WTC11 (cell line): ENCODE data around the gene STK32B. TPM values are rescaled to one million over a fixed set of nuclear protein-coding genes. Genes with fewer than 3 reads are reported as not detected.

Experiments used
- ATAC-seq: fragments of 200-7000 bp; cut with Tn5 transposase; 2 replicates; pipeline ENCODE4 v1.10.0; 2021; ENCODE audit warnings: mild to moderate bottlenecking, moderate library complexity
- CTCF ChIA-PET: fragments of 300-600 bp; sonication (Branson Sonifier 250); formaldehyde crosslinking; loops from one replicate; lab custom pipeline; 2021; ENCODE audit warnings: antibody characterized with exemption; lab: Charles Lee
- POLR2A ChIA-PET: fragments of 350-600 bp; sonication (Branson Sonifier 250); formaldehyde crosslinking; loops from one replicate; lab custom pipeline; 2021; ENCODE audit warnings: antibody characterized with exemption; lab: Charles Lee
- DNase-seq: peaks from one replicate; pipeline ENCODE4 v3.0.0; 2021; ENCODE audit warnings: low spot score
- H3K27ac Mint-ChIP-seq: 2 replicates; pipeline ENCODE4 v1.8.0; 2021; ENCODE audit warnings: mixed read lengths
- H3K27me3 Mint-ChIP-seq: 2 replicates; pipeline ENCODE4 v1.8.0; 2021; ENCODE audit warnings: low read depth, mild to moderate bottlenecking, moderate library complexity, mixed read lengths
- H3K36me3 Mint-ChIP-seq: 2 replicates; pipeline ENCODE4 v1.8.0; 2021; ENCODE audit warnings: mixed read lengths
- H3K4me1 Mint-ChIP-seq: 2 replicates; pipeline ENCODE4 v1.8.0; 2022; ENCODE audit warnings: mixed read lengths
- H3K4me3 Mint-ChIP-seq: 2 replicates; pipeline ENCODE4 v1.8.0; 2021; ENCODE audit warnings: mild to moderate bottlenecking, moderate library complexity, mixed read lengths
- H3K9me3 Mint-ChIP-seq: 2 replicates; pipeline ENCODE4 v1.8.0; 2021; ENCODE audit warnings: mixed read lengths
- CREB1 ChIP-seq: sonication (generic); formaldehyde crosslinking; IDR thresholded peaks from 2 replicates; pipeline ENCODE4 v1.8.0; 2023; ENCODE audit warnings: mild to moderate bottlenecking, missing genetic modification reagents
- ELF4 ChIP-seq: sonication (generic); formaldehyde crosslinking; IDR thresholded peaks from 2 replicates; pipeline ENCODE4 v1.8.1; 2022; ENCODE audit warnings: low read depth, mild to moderate bottlenecking, moderate library complexity, missing genetic modification reagents
- FOXP1 ChIP-seq: sonication (generic); formaldehyde crosslinking; IDR thresholded peaks from 2 replicates; pipeline ENCODE4 v1.8.0; 2022; ENCODE audit warnings: missing genetic modification reagents, mild to moderate bottlenecking, moderate library complexity, borderline replicate concordance
- GRHL2 ChIP-seq: fragments of 250-450 bp; sonication (Bioruptor Pico); IDR thresholded peaks from 2 replicates; pipeline ENCODE4 v1.8.0; 2022; ENCODE audit warnings: mild to moderate bottlenecking, moderate library complexity; ENCODE audit not compliant: insufficient replicate concordance, severe bottlenecking
- HMGA2 ChIP-seq: fragments of 250-450 bp; sonication (Bioruptor Pico); IDR thresholded peaks from 2 replicates; pipeline ENCODE4 v1.4.0; 2021; ENCODE audit warnings: mild to moderate bottlenecking, moderate library complexity
- SOX15 ChIP-seq: fragments of 250-450 bp; sonication (Bioruptor Pico); IDR thresholded peaks from 2 replicates; pipeline ENCODE4 v1.9.0; 2021; ENCODE audit warnings: mild to moderate bottlenecking
- SP1 ChIP-seq: sonication (generic); formaldehyde crosslinking; conservative IDR thresholded peaks from 2 replicates; pipeline ENCODE4 v1.8.1; 2022; ENCODE audit warnings: missing genetic modification reagents
- TCF7 ChIP-seq: sonication (generic); formaldehyde crosslinking; IDR thresholded peaks from 2 replicates; pipeline ENCODE4 v1.8.0; 2022; ENCODE audit warnings: mild to moderate bottlenecking, low read depth, missing genetic modification reagents, moderate library complexity
- TEAD4 ChIP-seq: sonication (generic); formaldehyde crosslinking; IDR thresholded peaks from 2 replicates; pipeline ENCODE4 v1.8.0; 2022; ENCODE audit warnings: mild to moderate bottlenecking, missing genetic modification reagents
- ZBTB21 ChIP-seq: sonication (generic); formaldehyde crosslinking; IDR thresholded peaks from 2 replicates; pipeline ENCODE4 v1.8.1; 2023; ENCODE audit warnings: mild to moderate bottlenecking, missing genetic modification reagents, borderline replicate concordance
- ZNF138 ChIP-seq: sonication (generic); formaldehyde crosslinking; conservative IDR thresholded peaks from 2 replicates; pipeline ENCODE4 v1.8.1; 2022; ENCODE audit warnings: mild to moderate bottlenecking, moderate library complexity, missing genetic modification reagents
- ZNF263 ChIP-seq: sonication (generic); formaldehyde crosslinking; IDR thresholded peaks from 2 replicates; pipeline ENCODE4 v1.8.1; 2022; ENCODE audit warnings: low read depth, mild to moderate bottlenecking, moderate library complexity, missing genetic modification reagents
- total RNA-seq: library from RNA; stranded (reverse); gene quantifications from 3 replicates; pipeline ENCODE4 v1.2.3, GENCODE V29; 2021
- TF ChIP-seq, protein P1 (sequence below): sonication (generic); formaldehyde crosslinking; IDR thresholded peaks from 2 replicates; pipeline ENCODE4 v1.8.0; 2022; ENCODE audit warnings: mild to moderate bottlenecking, missing genetic modification reagents
- TF ChIP-seq, protein P2 (sequence below): sonication (generic); formaldehyde crosslinking; IDR thresholded peaks from 2 replicates; pipeline ENCODE4 v1.8.0; 2022; ENCODE audit warnings: mild to moderate bottlenecking, missing genetic modification reagents
- TF ChIP-seq, protein P3 (sequence below): sonication (generic); formaldehyde crosslinking; IDR thresholded peaks from 2 replicates; pipeline ENCODE4 v1.8.1; 2022; ENCODE audit warnings: low read depth, missing genetic modification reagents, borderline replicate concordance
- TF ChIP-seq, protein P4 (sequence below): sonication (generic); formaldehyde crosslinking; IDR thresholded peaks from 2 replicates; pipeline ENCODE4 v1.8.1; 2023; ENCODE audit warnings: mild to moderate bottlenecking, missing genetic modification reagents
- TF ChIP-seq, protein P5 (sequence below): sonication (generic); formaldehyde crosslinking; IDR thresholded peaks from 2 replicates; pipeline ENCODE4 v1.8.1; 2023; ENCODE audit warnings: mild to moderate bottlenecking, missing genetic modification reagents, moderate library complexity
- TF ChIP-seq, protein P6 (sequence below): fragments of 250-450 bp; sonication (Bioruptor Pico); IDR thresholded peaks from 2 replicates; pipeline ENCODE4 v1.8.0; 2021; ENCODE audit warnings: mild to moderate bottlenecking
- TF ChIP-seq, protein P7 (sequence below): fragments of 250-450 bp; sonication (Bioruptor Pico); IDR thresholded peaks from 2 replicates; pipeline ENCODE4 v1.9.0; 2021; ENCODE audit warnings: mild to moderate bottlenecking

Gene STK32B
- total RNA-seq, 1 experiment from 2014 or later: 1.9 TPM

DNA sequence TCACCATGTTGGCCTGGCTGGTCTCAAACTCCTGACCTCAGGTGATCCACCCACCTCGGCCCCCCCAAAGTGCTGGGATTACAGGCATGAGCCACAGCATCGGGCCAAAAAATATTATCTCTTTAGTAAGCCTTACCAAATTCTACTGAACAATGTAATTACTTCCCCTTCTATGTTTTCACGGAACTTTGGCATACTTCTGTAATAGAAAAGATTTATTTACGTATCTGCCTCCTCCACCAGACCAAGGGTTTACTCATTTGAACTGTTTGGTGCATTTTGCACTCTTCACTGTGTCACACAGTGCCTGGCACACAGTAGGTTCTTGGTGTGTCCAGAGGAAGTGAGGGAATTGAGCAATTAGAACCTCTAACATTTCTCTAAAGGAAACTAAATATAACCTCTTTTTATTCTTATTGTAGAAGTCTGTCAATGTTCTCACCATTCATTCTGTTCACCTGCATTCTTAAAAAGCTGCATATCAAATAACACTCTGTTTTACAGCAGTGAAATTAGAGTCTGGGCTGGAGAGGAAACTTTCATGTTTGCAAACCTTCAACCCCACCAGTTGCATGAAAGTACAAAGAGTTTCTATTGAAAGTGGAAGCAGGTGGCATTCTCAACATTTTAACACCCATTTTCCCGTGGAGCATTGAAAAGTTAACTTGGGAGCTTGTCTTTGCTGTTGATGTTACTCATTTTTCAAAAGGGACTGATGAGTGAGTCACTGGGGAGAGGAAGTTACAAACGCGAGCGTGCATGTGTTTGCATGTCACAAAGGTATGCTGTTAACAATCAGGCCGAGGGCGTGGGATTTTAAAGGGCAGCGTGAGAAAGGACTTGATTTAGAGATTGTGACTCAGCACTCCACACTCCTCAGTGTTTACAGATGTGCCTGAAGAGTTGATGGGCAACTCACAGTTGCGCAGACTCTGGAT, 314.1 kb downstream of the STK32B start (continued):
- TF ChIP-seq, protein P1, sequence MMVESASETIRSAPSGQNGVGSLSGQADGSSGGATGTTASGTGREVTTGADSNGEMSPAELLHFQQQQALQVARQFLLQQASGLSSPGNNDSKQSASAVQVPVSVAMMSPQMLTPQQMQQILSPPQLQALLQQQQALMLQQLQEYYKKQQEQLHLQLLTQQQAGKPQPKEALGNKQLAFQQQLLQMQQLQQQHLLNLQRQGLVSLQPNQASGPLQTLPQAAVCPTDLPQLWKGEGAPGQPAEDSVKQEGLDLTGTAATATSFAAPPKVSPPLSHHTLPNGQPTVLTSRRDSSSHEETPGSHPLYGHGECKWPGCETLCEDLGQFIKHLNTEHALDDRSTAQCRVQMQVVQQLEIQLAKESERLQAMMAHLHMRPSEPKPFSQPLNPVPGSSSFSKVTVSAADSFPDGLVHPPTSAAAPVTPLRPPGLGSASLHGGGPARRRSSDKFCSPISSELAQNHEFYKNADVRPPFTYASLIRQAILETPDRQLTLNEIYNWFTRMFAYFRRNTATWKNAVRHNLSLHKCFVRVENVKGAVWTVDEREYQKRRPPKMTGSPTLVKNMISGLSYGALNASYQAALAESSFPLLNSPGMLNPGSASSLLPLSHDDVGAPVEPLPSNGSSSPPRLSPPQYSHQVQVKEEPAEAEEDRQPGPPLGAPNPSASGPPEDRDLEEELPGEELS (CRISPR knock-in tag): no peak
- TF ChIP-seq, protein P2, sequence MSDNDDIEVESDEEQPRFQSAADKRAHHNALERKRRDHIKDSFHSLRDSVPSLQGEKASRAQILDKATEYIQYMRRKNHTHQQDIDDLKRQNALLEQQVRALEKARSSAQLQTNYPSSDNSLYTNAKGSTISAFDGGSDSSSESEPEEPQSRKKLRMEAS (CRISPR knock-in tag): no peak
- TF ChIP-seq, protein P3, sequence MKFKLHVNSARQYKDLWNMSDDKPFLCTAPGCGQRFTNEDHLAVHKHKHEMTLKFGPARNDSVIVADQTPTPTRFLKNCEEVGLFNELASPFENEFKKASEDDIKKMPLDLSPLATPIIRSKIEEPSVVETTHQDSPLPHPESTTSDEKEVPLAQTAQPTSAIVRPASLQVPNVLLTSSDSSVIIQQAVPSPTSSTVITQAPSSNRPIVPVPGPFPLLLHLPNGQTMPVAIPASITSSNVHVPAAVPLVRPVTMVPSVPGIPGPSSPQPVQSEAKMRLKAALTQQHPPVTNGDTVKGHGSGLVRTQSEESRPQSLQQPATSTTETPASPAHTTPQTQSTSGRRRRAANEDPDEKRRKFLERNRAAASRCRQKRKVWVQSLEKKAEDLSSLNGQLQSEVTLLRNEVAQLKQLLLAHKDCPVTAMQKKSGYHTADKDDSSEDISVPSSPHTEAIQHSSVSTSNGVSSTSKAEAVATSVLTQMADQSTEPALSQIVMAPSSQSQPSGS (CRISPR knock-in tag): no peak
- no peak for TF ChIP-seq SOX15 (CRISPR knock-in tag)

DNA sequence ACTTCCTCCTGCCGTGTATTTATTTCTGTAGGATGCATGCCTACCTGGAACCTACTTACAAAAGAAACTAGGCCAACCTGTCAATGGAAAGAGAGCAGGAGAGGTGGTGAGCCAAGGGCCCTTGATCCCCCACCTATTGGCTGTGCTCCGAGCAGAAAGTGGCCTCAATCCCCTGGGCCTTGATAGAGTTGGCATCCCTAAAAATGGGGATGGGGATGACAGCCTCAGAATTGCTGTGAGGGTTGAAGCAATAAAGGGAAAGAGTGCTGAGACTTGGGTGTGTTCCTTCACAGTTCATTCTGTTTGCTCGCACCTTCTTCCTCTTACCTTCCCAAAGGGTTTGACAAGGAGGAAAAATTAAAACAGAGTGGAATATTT, 314.7 kb downstream of the STK32B start:
- no peak for ATAC-seq
- H3K4me3 Mint-ChIP-seq: no peak overlapping the region
- no peaks in the 10 kb centered on the region for H3K36me3 Mint-ChIP-seq
- no peak for DNase-seq
- peaks cover 3% of the 10 kb centered on the region; the same call in 1 of the 2 replicates for H3K27me3 Mint-ChIP-seq
- ChIA-PET CTCF (no interaction called here), POLR2A (no interaction called here)
- peaks cover 7% of the 10 kb centered on the region for H3K4me1 Mint-ChIP-seq
- TF ChIP-seq, protein P4, sequence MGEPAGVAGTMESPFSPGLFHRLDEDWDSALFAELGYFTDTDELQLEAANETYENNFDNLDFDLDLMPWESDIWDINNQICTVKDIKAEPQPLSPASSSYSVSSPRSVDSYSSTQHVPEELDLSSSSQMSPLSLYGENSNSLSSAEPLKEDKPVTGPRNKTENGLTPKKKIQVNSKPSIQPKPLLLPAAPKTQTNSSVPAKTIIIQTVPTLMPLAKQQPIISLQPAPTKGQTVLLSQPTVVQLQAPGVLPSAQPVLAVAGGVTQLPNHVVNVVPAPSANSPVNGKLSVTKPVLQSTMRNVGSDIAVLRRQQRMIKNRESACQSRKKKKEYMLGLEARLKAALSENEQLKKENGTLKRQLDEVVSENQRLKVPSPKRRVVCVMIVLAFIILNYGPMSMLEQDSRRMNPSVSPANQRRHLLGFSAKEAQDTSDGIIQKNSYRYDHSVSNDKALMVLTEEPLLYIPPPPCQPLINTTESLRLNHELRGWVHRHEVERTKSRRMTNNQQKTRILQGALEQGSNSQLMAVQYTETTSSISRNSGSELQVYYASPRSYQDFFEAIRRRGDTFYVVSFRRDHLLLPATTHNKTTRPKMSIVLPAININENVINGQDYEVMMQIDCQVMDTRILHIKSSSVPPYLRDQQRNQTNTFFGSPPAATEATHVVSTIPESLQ (CRISPR knock-in tag): no peak
- TF ChIP-seq SOX15 (CRISPR knock-in tag) (no peak), ZNF138 (CRISPR knock-in tag) (no peak), HMGA2 (CRISPR knock-in tag) (no peak), GRHL2 (no peak), TCF7 (CRISPR knock-in tag) (no peak), ZBTB21 (CRISPR knock-in tag) (no peak), ZNF263 (no peak), SP1 (CRISPR knock-in tag) (no peak)
- TF ChIP-seq, protein P5, sequence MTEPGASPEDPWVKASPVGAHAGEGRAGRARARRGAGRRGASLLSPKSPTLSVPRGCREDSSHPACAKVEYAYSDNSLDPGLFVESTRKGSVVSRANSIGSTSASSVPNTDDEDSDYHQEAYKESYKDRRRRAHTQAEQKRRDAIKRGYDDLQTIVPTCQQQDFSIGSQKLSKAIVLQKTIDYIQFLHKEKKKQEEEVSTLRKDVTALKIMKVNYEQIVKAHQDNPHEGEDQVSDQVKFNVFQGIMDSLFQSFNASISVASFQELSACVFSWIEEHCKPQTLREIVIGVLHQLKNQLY (CRISPR knock-in tag): no peak
- TF ChIP-seq, all 79 proteins: peak for 0
- H3K9me3 Mint-ChIP-seq: no peaks in the 10 kb centered on the region
- no peak overlapping the region for H3K27ac Mint-ChIP-seq

DNA sequence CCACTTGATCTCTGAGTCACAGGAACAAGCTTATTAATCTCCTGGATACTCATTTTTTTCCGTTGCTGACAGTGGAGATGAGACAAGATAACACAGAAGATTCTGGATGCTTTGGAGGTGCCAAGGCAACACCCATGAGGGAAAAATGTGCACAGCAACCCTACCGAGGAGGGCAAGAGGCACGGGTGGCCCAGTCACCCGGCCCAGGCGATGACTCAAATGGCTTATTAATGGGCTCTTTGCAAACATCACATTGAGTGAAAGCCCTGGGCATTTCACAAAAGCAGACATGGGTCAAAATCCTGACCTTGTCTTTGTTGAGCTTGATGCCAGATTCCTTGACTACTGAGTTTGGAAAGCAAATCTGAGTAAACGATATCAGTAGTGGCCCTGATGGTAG, 315.1 kb downstream of the STK32B start:
- no peaks in the 10 kb centered on the region for H3K36me3 Mint-ChIP-seq
- H3K4me3 Mint-ChIP-seq: no peak overlapping the region
- ATAC-seq (no peak), DNase-seq (no peak)
- H3K9me3 Mint-ChIP-seq: no peaks in the 10 kb centered on the region
- ChIA-PET CTCF (interaction anchor here (0.5 kb wide), 1 partner anchor 209 kb away, joined by 3 read pairs; no protein-coding TSS in a partner anchor), POLR2A (no interaction called here)
- peaks cover 7% of the 10 kb centered on the region for H3K4me1 Mint-ChIP-seq
- no peak for TF ChIP-seq ELF4 (CRISPR knock-in tag)
- no peak for TF ChIP-seq CREB1 (CRISPR knock-in tag)
- no peak for TF ChIP-seq TEAD4
- TF ChIP-seq FOXP1 (CRISPR knock-in tag): no peak
- TF ChIP-seq TCF7 (CRISPR knock-in tag): no peak
- TF ChIP-seq ZNF138 (CRISPR knock-in tag): no peak
- TF ChIP-seq, protein P6, sequence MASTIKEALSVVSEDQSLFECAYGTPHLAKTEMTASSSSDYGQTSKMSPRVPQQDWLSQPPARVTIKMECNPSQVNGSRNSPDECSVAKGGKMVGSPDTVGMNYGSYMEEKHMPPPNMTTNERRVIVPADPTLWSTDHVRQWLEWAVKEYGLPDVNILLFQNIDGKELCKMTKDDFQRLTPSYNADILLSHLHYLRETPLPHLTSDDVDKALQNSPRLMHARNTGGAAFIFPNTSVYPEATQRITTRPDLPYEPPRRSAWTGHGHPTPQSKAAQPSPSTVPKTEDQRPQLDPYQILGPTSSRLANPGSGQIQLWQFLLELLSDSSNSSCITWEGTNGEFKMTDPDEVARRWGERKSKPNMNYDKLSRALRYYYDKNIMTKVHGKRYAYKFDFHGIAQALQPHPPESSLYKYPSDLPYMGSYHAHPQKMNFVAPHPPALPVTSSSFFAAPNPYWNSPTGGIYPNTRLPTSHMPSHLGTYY: no peak
- TF ChIP-seq ZBTB21 (CRISPR knock-in tag): no peak
- TF ChIP-seq, protein P7, sequence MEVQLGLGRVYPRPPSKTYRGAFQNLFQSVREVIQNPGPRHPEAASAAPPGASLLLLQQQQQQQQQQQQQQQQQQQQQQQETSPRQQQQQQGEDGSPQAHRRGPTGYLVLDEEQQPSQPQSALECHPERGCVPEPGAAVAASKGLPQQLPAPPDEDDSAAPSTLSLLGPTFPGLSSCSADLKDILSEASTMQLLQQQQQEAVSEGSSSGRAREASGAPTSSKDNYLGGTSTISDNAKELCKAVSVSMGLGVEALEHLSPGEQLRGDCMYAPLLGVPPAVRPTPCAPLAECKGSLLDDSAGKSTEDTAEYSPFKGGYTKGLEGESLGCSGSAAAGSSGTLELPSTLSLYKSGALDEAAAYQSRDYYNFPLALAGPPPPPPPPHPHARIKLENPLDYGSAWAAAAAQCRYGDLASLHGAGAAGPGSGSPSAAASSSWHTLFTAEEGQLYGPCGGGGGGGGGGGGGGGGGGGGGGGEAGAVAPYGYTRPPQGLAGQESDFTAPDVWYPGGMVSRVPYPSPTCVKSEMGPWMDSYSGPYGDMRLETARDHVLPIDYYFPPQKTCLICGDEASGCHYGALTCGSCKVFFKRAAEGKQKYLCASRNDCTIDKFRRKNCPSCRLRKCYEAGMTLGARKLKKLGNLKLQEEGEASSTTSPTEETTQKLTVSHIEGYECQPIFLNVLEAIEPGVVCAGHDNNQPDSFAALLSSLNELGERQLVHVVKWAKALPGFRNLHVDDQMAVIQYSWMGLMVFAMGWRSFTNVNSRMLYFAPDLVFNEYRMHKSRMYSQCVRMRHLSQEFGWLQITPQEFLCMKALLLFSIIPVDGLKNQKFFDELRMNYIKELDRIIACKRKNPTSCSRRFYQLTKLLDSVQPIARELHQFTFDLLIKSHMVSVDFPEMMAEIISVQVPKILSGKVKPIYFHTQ (CRISPR knock-in tag): no peak
- H3K27ac Mint-ChIP-seq: no peak overlapping the region
- peaks cover 3% of the 10 kb centered on the region; the same call in 1 of the 2 replicates for H3K27me3 Mint-ChIP-seq
